GM18502 (cell line): ENCODE data around the gene FXYD5.
A peak's percentile ranks its signal among the peaks of the same experiment; 100 is the strongest.

ENCODE experiments used
- ATAC-seq: cut with Tn5 transposase; IDR thresholded peaks from one replicate; pipeline ENCODE4 v1.9.1; 2021; ENCODE audit warnings: mild to moderate bottlenecking; ENCODE audit not compliant: unreplicated experiment, poor library complexity

Gene FXYD5

GRCh38 chr19:35153701-35154524 is 622 bp upstream of the FXYD5 start:
- ATAC-seq, result no peak

GRCh38 chr19:35155441-35155840 is 906 bp downstream of the FXYD5 start:
- peak; percentile 43 for ATAC-seq

- no peak for ATAC-seq
Measured at GRCh38 chr19:35155981-35156672, 1.6 kb downstream of the FXYD5 start.

GRCh38 chr19:35156673-35157014 is 2.1 kb downstream of the FXYD5 start:
- no peak for ATAC-seq

DNA sequence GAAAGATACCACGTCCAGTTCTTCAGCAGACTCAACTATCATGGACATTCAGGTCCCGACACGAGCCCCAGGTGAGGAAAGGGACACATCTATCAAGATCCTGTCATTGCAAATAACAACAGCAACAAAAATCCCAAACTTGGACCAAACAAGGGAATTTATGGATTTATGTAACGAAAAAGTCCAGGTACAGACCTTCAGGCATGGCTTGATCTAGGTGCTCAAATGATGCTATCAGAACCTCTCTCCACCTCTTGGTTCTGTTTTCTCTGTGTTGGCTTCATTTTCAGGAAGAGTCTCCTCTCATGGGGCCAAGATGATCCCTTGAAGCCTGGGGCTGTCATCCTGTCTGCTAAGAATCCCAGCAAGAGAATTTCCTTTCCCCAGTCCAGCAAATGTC is 2.9 kb downstream of the FXYD5 start:
- ATAC-seq, result no peak

DNA sequence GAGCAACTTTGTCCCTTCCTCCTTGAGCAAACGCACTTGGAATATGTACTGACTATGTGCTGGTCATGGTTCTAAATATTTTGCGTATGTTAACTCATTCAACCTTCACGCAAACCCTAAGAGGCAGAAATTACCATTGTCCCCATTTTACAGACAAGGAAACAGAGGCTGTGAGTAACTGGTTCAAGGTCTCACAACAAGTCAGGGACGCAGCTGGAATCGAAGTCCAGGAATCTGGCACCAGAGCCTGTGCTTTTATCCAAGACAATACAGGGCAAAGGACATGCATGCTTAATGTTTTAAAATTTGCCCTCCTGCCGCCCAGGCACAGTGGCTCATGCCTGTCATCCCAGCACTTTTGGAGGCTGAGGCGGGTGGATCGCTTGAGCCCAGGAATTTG is 5.1 kb downstream of the FXYD5 start:
- ATAC-seq, result no peak

GRCh38 chr19:35160629-35161433 is 6.3 kb downstream of the FXYD5 start:
- no peak for ATAC-seq

- ATAC-seq, result no peak
Measured at GRCh38 chr19:35161434-35161743, 6.9 kb downstream of the FXYD5 start.

DNA sequence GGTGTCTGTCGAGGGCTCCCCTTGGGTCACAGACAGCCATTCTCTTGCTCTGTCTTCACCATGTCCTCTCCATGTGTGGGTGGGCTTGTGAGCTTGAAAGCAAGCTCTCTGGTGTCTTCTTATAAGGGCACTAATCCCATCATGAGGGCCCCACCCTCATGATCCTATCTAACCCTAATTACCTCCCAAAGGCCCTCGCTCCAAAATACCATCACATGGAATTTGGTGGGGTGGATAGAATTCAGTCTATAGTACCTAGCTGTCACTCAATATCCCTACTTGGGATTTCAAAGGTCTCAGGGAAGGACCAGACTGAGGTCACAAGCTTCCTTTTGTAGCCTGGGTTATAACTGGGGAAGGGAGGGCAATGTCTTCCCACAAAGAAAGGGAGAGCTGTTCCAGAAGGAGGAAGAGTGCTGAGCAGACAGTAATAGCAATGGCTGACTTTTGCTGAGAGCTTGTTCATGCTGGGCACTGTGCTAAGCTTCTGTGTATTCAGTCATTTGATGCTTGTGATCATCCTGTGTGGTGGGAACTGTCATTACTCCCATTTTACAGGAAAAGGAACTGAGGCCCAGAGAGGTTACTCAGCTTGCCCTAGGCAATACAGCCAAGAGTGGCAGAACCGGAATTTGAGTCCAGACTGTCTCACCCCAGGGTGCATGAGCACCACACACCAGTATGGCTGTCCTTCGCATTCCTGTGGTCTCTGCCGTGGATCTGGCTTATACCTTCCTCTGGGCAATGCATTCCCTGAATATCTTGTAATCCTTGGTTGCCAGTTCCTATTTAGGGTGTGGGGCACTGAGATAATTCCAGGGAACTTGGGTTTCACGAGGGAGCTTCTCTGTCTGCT is 8.2 kb downstream of the FXYD5 start:
- no peak for ATAC-seq

DNA sequence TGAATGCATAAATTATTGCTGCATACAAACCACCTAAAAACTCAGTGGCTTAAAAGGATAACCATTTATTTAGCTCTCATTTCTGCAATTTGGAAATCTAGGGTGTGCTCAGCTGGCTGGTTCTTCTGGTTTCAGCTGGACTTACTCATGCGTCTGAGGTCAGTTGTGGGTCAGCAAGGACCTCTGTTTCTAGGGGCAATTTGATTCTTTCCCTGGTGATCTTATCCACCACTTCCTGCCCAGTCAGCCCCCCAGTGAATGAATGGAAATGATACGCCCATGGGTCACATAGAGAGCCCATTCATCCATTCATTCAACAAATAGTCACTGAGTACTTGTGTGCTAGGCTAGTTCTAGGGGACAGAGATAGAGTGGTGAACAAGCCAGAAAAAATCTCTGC is 9.9 kb downstream of the FXYD5 start:
- ATAC-seq, result no peak

- ATAC-seq, result no peak
Measured at GRCh38 chr19:35165200-35166058, 10.9 kb downstream of the FXYD5 start.

GRCh38 chr19:35166100-35167063 is 11.8 kb downstream of the FXYD5 start:
- no peak for ATAC-seq

- ATAC-seq, result no peak
Measured at GRCh38 chr19:35167251-35168119, 12.9 kb downstream of the FXYD5 start.

DNA sequence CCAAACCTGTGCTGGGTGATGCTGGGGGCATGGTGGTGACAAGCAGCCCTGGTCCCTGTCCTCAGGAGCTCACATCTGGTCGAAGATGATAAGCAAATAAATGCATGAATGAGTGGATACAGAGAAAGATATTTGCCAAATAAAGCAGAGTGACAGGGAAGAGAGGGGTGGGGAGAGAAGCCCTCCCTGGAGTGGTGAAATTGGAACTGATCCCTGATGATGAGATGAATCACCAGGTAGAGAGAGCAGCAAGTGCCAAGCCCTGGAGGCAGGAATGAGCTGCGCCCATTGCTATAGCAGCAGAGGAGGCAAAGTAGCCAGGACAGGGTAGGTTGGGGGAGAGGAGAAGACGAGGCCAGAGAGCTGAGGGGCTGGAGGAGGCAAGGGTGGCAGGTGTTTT is 13.7 kb downstream of the FXYD5 start:
- ATAC-seq, result no peak

DNA sequence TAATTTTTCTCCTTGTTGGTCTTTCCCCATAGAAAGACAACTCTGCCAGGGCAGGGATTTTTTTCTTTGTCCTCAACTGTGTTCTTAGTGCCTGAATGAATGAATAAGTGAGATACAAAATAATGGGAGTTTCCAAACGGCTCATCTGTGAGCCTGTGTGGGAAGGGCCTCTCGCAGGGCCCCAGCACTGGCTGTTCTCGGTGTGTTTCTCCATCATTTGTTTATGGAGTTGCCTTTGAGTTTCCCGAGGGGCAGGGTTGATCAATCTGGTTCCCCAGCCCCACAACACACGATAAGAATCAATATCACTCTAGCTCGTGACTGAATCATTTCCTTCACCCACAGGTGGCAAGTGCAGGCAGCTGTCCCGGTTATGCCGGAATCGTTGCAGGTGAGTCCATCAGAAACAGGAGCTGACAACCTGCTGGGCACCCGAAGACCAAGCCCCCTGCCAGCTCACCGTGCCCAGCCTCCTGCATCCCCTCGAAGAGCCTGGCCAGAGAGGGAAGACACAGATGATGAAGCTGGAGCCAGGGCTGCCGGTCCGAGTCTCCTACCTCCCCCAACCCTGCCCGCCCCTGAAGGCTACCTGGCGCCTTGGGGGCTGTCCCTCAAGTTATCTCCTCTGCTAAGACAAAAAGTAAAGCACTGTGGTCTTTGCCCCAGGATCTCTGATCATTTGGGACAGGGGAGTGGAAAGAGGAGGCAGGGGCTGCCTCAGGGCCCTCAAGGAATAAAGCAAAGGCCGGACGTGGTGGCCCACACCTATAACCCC is 14.9 kb downstream of the FXYD5 start:
- no peak for ATAC-seq

DNA sequence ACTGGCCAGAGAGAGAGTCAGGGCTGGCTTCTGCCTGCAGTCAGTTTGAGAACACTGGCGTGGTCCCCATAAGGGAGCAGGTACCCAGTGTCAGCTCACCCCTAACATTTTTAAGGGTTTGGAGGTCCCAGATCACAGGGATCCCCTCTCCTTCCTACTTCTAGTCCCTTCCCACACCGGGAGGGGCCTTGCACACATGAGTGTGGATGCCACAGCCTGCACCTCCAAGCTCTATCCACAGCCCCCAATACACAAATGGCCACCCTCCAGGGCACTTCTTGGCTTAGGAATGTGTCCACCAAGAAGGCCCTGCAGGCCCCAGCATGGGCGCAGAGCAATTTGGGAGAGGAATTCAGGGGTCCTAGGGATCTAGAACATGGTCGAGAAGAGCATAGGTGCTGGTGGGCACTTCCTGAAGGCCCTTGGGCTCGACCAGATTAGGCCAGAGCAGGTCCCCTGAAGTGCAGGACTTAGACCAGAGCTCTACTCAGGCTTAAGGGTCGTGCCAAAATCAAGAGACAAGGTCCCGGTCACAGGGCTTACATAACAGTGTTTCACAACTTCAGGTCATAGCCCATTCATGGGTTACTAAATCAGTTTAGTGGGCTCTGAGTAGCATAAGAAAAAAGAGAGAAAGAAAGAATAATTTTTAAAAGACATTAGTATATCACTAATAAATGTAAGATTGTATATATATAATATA is 16.0 kb downstream of the FXYD5 start:
- no peak for ATAC-seq
